Skeletal muscle satellite cell (primary cell): Measurements from ENCODE around the gene CLASP1.

Experiments used
- H3K27me3 ChIP-seq: 2 replicates; pipeline ENCODE4 v1.7.0; 2013; ENCODE audit warnings: low read length; ENCODE audit not compliant: control insufficient read depth, insufficient read depth
- H3K36me3 ChIP-seq: 2 replicates; pipeline ENCODE4 v1.7.0; 2013; ENCODE audit warnings: mild to moderate bottlenecking, control low read depth, low read length; ENCODE audit not compliant: insufficient read depth
- H3K4me1 ChIP-seq: 2 replicates; pipeline ENCODE4 v1.7.0; 2013; ENCODE audit warnings: low read length; ENCODE audit not compliant: control insufficient read depth, insufficient read depth
- H3K4me2 ChIP-seq: 2 replicates; pipeline ENCODE4 v1.7.0; 2013; ENCODE audit warnings: mild to moderate bottlenecking, low read length
- H3K4me3 ChIP-seq: 2 replicates; pipeline ENCODE4 v1.7.0; 2013; ENCODE audit warnings: low read length
- H3K9ac ChIP-seq: 2 replicates; pipeline ENCODE4 v1.7.0; 2013; ENCODE audit warnings: mild to moderate bottlenecking, low read depth, low read length, moderate library complexity
- H3K9me3 ChIP-seq: replicated peaks from 2 replicates; pipeline ENCODE4 v1.7.0; 2013; ENCODE audit warnings: mild to moderate bottlenecking, control low read depth, low read length

CLASP1 gene

DNA sequence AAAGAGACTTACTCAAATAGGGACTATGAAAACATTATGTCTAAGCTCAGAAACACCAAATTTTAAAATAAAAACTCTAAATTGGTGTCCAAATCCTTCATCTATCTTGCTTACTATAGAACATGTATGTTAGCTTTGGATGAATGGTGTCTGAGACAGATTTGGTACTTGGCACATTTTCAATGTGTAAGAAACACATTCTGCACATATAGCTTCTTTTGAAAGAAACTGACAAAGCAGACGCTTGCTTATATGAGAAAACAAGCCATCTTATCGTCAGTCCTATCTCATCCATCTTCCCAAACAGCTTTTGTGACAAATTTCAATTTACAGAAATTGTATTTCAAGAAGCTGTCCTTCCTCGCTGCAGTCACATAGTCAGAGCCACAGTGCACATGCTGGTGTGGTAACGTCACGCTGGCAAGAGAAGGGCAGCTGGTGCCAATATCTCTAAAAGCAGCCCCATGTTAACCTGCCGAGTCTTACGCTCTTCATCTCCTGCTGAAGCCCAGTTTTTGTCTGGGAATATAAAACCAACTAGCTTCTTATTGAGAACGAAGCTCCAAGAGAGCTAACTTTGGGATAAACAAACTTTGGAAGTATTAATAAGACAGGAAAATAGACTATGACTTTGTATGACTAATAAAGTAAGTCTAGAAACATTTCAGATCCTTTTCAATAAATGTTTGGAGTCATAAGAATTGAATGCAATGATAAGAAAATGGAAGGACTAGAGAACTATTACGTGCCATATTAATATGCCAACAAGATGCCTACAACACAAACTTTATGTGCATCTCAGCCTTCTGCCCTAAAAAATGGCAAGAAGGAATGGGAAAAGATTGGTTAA is 289.3 kb downstream of the CLASP1 start:
- Histone ChIP-seq H3K4me3 (peak overlapping the region; percentile 39), H3K9me3 (no peaks in the 10 kb centered on the region), H3K36me3 (peaks cover 65% of the 10 kb centered on the region), H3K4me2 (peak overlapping the region; percentile 55), H3K4me1 (peaks cover 71% of the 10 kb centered on the region), H3K27me3 (no peaks in the 10 kb centered on the region), H3K9ac (peak overlapping the region; percentile 49)

DNA sequence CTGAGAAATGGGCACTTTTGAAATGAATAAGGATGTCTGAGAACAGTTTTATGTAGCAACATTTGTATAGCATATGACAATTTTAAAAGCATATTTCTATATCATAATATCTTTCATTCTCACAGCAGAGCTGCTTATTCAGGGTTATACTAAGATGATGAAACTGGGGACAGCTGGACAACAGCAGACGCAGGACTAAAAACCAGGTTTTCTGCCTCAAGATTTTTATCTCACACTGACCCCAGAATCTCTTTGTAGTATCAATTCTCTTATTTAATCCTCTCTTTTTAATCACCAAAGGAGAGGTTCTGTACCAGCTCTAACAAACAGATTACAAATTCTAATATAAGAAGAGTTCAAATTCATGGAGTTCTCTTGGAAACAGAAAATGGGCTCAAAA is 290.1 kb downstream of the CLASP1 start:
- Histone ChIP-seq H3K9me3 (no peaks in the 10 kb centered on the region), H3K36me3 (peaks cover 68% of the 10 kb centered on the region), H3K4me1 (peaks cover 64% of the 10 kb centered on the region), H3K4me2 (no peak overlapping the region), H3K27me3 (no peaks in the 10 kb centered on the region), H3K9ac (no peak overlapping the region), H3K4me3 (no peak overlapping the region)

DNA sequence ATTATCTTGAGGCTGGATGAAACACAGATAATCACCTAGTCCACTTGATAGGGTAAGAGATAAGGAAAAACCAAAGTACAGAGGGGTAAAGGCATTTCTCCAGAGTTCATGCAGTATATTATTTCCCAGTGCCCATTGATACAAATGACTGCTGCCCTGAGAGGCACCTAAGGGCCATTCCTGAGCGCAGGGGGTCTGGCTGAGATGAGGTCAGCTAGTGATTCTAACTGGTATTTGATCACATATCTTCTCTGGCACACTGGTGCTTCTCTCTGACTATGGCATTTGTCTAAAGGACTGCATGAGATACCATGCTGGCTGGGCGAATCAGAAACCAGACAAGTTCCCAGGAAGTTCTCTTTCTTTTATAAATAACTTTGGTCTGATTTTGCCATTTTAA is 291.0 kb downstream of the CLASP1 start:
- H3K9me3 ChIP-seq: no peaks in the 10 kb centered on the region
- no peak overlapping the region for H3K9ac ChIP-seq
- H3K4me3 ChIP-seq: no peak overlapping the region
- peaks cover 55% of the 10 kb centered on the region for H3K4me1 ChIP-seq
- H3K27me3 ChIP-seq: no peaks in the 10 kb centered on the region
- no peak overlapping the region for H3K4me2 ChIP-seq
- peaks cover 74% of the 10 kb centered on the region for H3K36me3 ChIP-seq

DNA sequence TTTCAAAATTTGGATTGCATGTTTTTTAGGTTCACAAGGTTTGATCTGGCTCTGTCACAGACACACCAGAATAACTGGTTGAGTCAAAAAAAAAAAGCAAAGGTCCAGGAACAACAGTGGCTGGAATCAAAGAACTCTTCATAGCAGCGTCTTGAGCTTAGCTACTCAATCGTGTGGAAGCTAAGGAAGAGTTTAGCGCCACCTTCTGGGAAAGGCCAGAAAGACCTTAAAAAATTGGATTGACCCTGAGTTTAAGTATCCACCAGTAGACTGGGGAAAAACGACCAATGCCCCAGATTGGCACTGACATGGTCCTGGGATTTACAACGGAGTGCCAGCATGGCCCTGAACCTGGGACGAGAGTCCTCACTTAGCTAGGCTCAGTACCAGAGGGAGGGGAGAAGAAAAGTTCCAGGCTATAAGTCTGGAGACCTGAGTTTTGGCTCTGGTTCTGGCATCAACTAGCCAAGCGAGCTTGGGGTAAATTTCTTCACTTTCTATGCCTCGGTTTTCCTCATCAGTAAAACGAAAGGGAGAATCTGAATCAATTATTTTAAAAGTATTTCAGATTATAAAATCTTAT is 293.1 kb downstream of the CLASP1 start:
- Histone ChIP-seq H3K4me2 (no peak overlapping the region), H3K27me3 (no peaks in the 10 kb centered on the region), H3K9me3 (no peaks in the 10 kb centered on the region), H3K4me1 (peaks cover 34% of the 10 kb centered on the region), H3K4me3 (no peak overlapping the region), H3K9ac (no peak overlapping the region), H3K36me3 (peaks cover 71% of the 10 kb centered on the region)

DNA sequence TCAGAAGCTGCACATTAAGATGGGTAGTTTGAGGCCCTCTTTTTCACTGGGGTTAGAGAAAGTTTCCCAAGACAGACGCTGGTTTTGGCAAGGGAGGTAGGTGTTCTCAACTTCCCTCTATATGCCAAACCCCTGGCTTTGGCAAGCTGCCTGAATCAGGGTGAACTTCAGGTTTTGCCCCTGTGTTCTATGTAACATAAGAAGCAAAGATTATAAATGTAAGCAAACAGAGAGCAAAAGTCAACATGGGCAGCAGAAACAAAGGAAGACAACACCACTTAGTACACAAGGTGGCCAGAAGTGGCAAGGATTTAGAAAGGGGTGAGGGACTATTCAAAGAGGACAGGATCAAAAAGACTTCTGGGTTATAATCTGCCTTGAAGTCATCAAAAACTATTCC is 293.8 kb downstream of the CLASP1 start:
- no peak overlapping the region for H3K4me3 ChIP-seq
- H3K36me3 ChIP-seq: peaks cover 74% of the 10 kb centered on the region
- H3K9ac ChIP-seq: no peak overlapping the region
- H3K4me1 ChIP-seq: peaks cover 27% of the 10 kb centered on the region
- no peaks in the 10 kb centered on the region for H3K9me3 ChIP-seq
- H3K27me3 ChIP-seq: no peaks in the 10 kb centered on the region
- no peak overlapping the region for H3K4me2 ChIP-seq

DNA sequence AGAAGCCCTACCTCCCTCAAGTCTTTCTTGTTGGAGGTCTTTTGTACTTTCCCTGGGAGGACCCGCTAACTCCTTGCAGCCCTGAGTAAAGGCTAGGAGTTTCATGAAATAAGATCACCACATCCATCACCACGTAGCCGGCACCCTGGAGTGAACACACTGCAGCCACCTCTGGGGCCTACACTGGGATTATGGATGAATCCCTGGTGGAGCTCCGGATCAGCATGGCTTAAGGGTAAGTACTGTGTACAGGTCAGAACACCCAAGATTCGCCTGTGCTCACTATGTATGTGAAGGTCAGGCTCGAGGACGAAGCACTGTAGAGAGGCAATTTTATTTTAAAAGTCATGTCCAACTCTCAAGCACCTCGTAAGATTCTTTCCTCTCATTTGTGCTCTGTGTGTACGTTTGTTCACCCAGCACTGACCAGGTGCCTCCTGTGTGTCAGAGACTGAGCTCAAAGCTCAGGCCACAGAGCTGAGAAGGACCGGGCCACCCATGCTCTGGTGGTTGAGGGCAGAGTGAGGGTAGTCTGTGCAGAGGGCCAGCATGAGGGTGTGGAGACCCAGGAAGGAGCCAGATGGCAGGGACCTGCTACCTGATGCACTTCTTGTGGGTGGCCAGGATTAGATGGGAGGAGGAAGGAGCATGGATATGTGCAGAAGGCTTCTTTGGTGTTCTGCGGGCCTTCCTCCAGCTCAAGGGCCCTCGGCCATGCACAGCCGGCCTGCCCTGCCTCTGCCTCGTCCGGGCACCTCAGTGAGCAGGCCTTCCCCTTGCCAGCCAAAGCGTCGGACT is 297.5 kb downstream of the CLASP1 start:
- Histone ChIP-seq H3K4me1 (peaks cover 7% of the 10 kb centered on the region), H3K9ac (no peak overlapping the region), H3K4me3 (no peak overlapping the region), H3K36me3 (peaks cover 85% of the 10 kb centered on the region), H3K4me2 (no peak overlapping the region), H3K27me3 (no peaks in the 10 kb centered on the region), H3K9me3 (no peaks in the 10 kb centered on the region)

DNA sequence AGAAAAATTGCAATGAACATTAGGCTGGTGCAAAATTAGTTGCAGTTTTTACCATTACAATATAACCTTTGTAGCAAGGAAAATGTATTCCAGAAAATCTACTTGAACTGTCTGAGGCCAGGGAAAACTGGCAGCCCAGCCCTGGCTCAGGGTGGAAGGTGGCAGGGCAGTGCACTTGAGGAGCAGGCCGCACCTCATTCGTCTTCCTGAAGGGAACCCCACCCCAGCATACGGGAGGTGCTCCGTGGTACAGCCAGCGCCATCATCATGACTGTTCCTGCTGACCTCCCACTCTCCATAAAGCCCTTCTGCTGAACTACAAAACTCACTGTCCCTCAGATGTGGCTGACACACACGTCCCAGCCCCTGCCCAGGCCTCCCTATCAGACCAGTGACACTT is 298.4 kb downstream of the CLASP1 start:
- Histone ChIP-seq H3K4me3 (no peak overlapping the region), H3K36me3 (peaks cover 87% of the 10 kb centered on the region), H3K4me1 (peaks cover 7% of the 10 kb centered on the region), H3K9me3 (no peaks in the 10 kb centered on the region), H3K27me3 (no peaks in the 10 kb centered on the region), H3K4me2 (no peak overlapping the region), H3K9ac (no peak overlapping the region)

DNA sequence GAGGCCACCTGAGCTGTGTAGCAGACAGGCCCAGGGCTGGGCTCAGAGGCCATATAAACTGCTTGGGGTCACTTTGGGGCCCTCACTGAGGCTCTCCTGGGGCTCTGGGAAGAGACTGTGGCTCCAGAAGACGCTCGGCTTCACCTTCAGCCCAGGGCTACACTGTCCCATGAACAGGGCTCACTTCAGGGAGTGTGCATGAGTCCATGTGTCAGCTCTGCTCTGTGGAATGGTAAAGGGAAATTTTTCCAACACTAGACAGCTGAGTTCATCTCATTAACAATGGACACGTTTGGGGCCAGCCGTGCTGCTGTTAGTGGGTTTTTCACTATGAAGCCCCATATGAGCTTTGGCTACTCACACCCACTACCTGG is 298.9 kb downstream of the CLASP1 start:
- H3K4me1 ChIP-seq: peaks cover 2% of the 10 kb centered on the region
- peaks cover 88% of the 10 kb centered on the region for H3K36me3 ChIP-seq
- H3K27me3 ChIP-seq: no peaks in the 10 kb centered on the region
- no peak overlapping the region for H3K9ac ChIP-seq
- no peak overlapping the region for H3K4me3 ChIP-seq
- H3K4me2 ChIP-seq: no peak overlapping the region
- H3K9me3 ChIP-seq: no peaks in the 10 kb centered on the region

DNA sequence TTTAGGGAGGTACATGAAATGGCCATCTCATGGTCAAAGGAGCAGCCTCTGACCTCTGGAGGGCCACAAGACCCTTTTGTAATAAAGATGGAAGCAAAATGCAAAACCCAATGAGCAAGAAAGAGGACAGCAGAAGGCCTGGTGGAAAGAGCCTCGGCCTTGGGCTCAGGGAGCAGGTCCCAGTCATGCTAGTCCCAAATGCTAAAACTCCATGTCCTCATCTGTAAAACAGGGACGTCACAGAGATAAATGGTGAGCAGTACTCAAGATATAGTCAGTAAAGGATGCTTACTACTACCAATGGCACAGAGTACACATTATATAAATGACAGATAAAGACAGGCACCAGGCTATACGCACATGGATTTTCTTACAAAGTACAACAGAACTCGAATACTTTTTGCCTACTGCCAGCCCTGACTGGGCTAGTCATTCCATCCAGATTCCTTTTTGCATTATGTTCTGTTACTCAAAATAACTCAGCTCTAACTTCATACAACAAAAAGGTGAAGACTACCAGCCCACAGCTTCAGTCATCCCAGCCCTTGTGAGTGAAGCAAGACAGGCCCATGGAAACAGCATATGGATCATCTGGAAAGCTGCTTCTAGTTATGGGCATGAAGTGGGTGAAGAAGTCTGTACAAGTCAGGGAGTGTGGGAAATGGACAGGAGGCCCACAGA is 299.4 kb downstream of the CLASP1 start:
- no peaks in the 10 kb centered on the region for H3K27me3 ChIP-seq
- no peak overlapping the region for H3K4me3 ChIP-seq
- no peak overlapping the region for H3K9ac ChIP-seq
- H3K36me3 ChIP-seq: peaks cover 90% of the 10 kb centered on the region
- no peaks in the 10 kb centered on the region for H3K9me3 ChIP-seq
- no peaks in the 10 kb centered on the region for H3K4me1 ChIP-seq
- H3K4me2 ChIP-seq: no peak overlapping the region

DNA sequence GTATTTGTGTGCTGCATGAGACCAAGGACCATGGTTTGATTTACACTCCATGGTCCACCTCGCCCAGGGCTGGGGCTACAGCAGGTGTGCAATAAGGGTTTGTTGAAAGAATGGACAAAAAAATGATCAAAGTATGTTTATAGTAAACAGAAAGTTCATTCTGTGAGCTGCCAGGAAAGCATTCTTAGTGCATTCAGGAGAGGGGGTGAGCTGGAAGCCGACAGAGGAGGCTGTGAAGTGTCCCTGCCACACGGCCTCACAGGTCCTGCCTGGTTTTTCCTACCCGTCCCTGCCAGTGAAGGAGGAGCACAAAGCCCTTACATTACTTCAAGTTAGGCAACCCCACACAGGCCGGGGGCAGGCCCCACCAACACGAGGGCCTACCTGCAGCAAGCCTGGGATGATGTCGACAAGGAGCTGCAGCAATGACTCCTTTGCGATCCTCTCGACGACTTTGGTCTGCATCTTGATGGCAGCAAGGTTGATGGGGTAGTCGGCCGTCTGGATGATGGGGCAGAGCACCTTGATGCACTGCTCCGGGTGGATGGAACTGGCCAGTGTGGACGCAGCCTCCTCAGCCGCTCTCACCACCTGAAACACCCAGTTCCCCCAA is 301.0 kb downstream of the CLASP1 start:
- peaks cover 79% of the 10 kb centered on the region for H3K36me3 ChIP-seq
- H3K4me3 ChIP-seq: no peak overlapping the region
- H3K9ac ChIP-seq: no peak overlapping the region
- H3K27me3 ChIP-seq: no peaks in the 10 kb centered on the region
- H3K9me3 ChIP-seq: no peaks in the 10 kb centered on the region
- H3K4me2 ChIP-seq: no peak overlapping the region
- H3K4me1 ChIP-seq: no peaks in the 10 kb centered on the region

DNA sequence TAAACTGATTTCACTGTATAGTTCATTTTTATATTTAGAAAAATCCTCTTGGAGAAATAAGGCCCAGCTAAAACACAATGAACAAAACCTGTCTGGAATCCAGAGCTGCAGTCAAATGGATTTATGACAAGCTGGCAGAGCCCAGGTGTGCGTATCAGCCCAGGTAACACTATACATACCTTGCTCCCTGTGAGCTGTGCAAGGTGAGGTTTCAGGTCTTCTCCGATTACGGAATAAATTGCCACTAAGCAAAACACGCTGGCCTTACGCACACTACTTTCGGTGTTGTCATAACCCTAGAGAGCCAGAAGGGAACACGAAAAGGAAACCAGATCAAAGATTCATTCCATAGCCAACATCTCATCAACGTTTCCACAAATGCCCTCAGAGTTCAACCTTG is 302.4 kb downstream of the CLASP1 start:
- no peak overlapping the region for H3K4me3 ChIP-seq
- no peak overlapping the region for H3K4me2 ChIP-seq
- no peak overlapping the region for H3K9ac ChIP-seq
- no peaks in the 10 kb centered on the region for H3K9me3 ChIP-seq
- H3K27me3 ChIP-seq: no peaks in the 10 kb centered on the region
- peaks cover 80% of the 10 kb centered on the region for H3K36me3 ChIP-seq
- H3K4me1 ChIP-seq: no peaks in the 10 kb centered on the region
